Osteocyte (in vitro differentiated cells): Measurements from ENCODE around the gene SMIM7. TPM values are rescaled to one million over a fixed set of nuclear protein-coding genes. Genes with fewer than 3 reads are reported as not detected.
A peak's percentile ranks its signal among the peaks of the same experiment; 100 is the strongest.

Experiments used
- DNase-seq: peaks from one replicate; pipeline ENCODE4 v3.0.0; 2021; ENCODE audit warnings: mixed read lengths; ENCODE audit not compliant: unreplicated experiment; ENCODE audit errors: extremely low spot score
- H3K27ac Mint-ChIP-seq: one replicate; pipeline ENCODE4 v1.8.0; 2021; ENCODE audit warnings: mild to moderate bottlenecking, mixed read lengths; ENCODE audit not compliant: unreplicated experiment
- H3K27me3 Mint-ChIP-seq: one replicate; pipeline ENCODE4 v1.8.0; 2021; ENCODE audit warnings: mixed read lengths; ENCODE audit not compliant: unreplicated experiment
- H3K36me3 Mint-ChIP-seq: one replicate; pipeline ENCODE4 v1.8.0; 2021; ENCODE audit warnings: mixed read lengths; ENCODE audit not compliant: unreplicated experiment
- H3K4me1 Mint-ChIP-seq: one replicate; pipeline ENCODE4 v1.8.0; 2021; ENCODE audit warnings: mixed read lengths; ENCODE audit not compliant: unreplicated experiment
- H3K4me3 Mint-ChIP-seq: one replicate; pipeline ENCODE4 v1.8.0; 2021; ENCODE audit warnings: mild to moderate bottlenecking, moderate library complexity, mixed read lengths; ENCODE audit not compliant: unreplicated experiment
- H3K9me3 Mint-ChIP-seq: one replicate; pipeline ENCODE4 v1.8.0; 2021; ENCODE audit warnings: mixed read lengths; ENCODE audit not compliant: unreplicated experiment
- CTCF ChIP-seq: fragments of 200-600 bp; sonication (generic); IDR thresholded peaks from 2 replicates; pipeline ENCODE4 v1.5.0; 2021; ENCODE audit warnings: antibody characterized with exemption, mild to moderate bottlenecking, moderate library complexity
- total RNA-seq: library from RNA; stranded (reverse); gene quantifications from 2 replicates; pipeline ENCODE4 v1.2.1, GENCODE V29; 2021

SMIM7 gene
- total RNA-seq, 1 donor from 2014 or later: 60.5 TPM

DNA sequence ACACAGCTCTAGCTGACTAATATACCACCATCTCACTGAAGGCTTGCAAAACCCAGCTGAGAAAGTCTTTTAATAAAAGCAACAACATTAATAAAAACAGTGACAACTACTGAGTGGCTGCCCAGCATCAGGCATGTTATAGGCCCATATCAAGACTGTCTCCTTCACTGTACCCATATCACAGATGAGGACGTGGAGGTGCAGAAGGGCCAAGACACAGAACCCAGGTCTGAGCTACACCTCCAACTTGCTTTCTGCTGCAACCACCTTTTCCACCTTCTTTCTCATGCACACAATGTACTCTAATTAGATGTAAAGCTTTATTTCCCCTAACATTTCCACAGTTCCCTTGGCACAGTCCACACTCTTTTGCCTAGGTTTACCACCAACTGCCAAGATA is 21.3 kb downstream of the SMIM7 start:
- peaks cover 25% of the 10 kb centered on the region for H3K36me3 Mint-ChIP-seq
- no peak for DNase-seq
- no peak for TF ChIP-seq CTCF
- H3K9me3 Mint-ChIP-seq: no peaks in the 10 kb centered on the region
- no peak overlapping the region for H3K27ac Mint-ChIP-seq
- H3K4me1 Mint-ChIP-seq: peaks cover 7% of the 10 kb centered on the region
- no peak overlapping the region for H3K4me3 Mint-ChIP-seq
- H3K27me3 Mint-ChIP-seq: no peaks in the 10 kb centered on the region

DNA sequence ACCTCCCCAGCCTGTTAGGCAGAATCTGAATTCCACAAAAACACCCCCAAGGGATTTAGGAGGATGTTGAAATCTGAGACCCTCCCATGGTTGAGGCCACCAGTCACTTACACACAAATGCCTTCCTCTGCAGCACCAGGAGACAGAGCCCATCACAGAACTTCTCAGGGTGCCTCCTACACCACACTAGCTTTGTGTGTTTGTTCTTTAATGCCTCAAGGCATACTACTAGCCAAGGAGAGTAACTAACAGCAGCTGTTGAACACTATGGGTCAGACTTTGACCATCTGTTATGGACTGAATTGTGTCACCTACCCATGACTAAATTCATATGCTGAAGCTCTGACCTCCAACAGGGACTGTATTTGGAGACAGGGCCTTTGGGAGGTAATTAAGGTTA is 22.4 kb downstream of the SMIM7 start:
- H3K4me3 Mint-ChIP-seq: peak overlapping the region; percentile 5
- H3K27ac Mint-ChIP-seq: peak overlapping the region; percentile 82
- no peaks in the 10 kb centered on the region for H3K27me3 Mint-ChIP-seq
- TF ChIP-seq CTCF: no peak
- DNase-seq: no peak
- H3K4me1 Mint-ChIP-seq: peaks cover 7% of the 10 kb centered on the region
- no peaks in the 10 kb centered on the region for H3K9me3 Mint-ChIP-seq
- H3K36me3 Mint-ChIP-seq: peaks cover 15% of the 10 kb centered on the region

DNA sequence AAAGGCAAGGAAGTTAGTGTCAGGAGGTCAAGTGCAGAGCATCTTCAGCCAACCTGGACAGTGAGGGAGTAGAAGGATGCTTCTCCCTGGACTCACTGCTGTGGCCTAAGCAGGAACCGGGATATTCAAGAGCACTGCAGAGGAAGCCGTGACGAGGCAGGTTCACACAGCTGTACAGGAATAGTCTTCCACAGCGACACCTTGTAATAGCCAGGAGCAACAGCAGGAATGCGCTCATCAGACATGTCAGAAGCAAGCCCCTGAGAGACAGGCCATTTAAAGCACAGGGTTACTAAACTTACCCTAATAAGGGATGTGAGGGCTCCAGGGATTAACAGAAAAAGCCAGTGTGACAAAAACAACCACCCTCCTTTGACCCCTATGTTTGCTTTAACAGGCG is 28.5 kb downstream of the SMIM7 start:
- Mint-ChIP-seq H3K9me3 (no peaks in the 10 kb centered on the region), H3K27me3 (no peaks in the 10 kb centered on the region), H3K27ac (no peak overlapping the region), H3K4me1 (peaks cover 20% of the 10 kb centered on the region), H3K4me3 (no peak overlapping the region), H3K36me3 (peaks cover 7% of the 10 kb centered on the region)
- no peak for TF ChIP-seq CTCF
- no peak for DNase-seq

GRCh38 chr19:16628984-16629691 is 30.8 kb downstream of the SMIM7 start:
- H3K27ac Mint-ChIP-seq: peak overlapping the region; percentile 97
- no peaks in the 10 kb centered on the region for H3K9me3 Mint-ChIP-seq
- peaks cover 7% of the 10 kb centered on the region for H3K36me3 Mint-ChIP-seq
- H3K4me1 Mint-ChIP-seq: peaks cover 33% of the 10 kb centered on the region
- TF ChIP-seq CTCF: no peak
- no peak for DNase-seq
- no peaks in the 10 kb centered on the region for H3K27me3 Mint-ChIP-seq
- peak overlapping the region; percentile 99 for H3K4me3 Mint-ChIP-seq

DNA sequence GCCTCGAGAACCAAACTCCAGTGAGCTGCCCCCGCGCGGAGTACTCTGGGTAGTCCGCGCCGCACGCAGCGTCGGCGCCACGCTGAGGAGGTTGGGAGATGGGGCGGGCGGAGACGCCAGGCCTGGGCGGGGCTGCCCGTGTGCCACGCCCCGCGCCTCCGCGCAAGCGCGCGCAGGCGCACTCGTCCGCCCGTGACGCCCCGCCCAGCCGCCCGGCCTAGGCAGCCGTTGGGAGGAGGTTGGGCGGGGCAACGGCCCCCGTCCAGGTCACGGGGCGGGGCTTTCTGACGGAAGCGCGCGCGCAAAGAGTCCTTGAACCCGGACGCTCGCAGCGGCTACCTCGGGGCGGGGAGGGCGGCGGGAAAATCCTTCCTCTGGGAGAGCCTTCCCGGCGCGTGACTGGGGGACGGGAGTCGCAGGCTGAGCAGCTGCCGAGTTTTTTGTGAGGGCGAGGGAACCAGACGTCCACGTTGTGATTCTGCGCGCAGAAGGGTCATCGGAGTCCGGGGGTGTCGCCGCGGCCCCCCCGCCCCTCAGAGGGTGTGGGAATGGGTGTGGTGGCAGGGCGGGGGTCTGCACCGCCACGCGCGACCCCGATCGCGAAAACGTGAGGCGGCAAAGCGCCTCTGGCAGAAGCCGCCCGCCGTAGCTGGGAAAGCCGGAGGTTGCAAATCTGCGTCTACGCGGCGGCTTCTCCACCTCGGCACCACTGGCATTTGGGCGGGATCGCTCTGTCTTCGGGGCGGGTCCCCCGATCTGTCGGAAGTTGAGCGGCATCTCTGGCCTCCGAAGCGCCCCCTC is 31.6 kb downstream of the SMIM7 start, which contains the start of gene MED26:
Gene MED26 (minus strand): TSS at position 22 of the 801 bp plus-strand sequence. CDS start 261 bp downstream, outside the sequence.
- Mint-ChIP-seq H3K27me3 (no peaks in the 10 kb centered on the region), H3K4me1 (peaks cover 33% of the 10 kb centered on the region), H3K4me3 (peak within 1 kb of the TSS; percentile 99), H3K36me3 (peaks cover 7% of the 10 kb centered on the region), H3K27ac (peak within 1 kb of the TSS; percentile 97), H3K9me3 (no peaks in the 10 kb centered on the region)
- TF ChIP-seq CTCF: no peak
- peak; percentile 99 for DNase-seq
